HCT116 (cell line): ENCODE results near the gene ALDH2. TPM values are rescaled to one million over a fixed set of nuclear protein-coding genes. Genes with fewer than 3 reads are reported as not detected.

Experiments
- ATAC-seq: fragments of 200-7000 bp; cut with Tn5 transposase; 2 replicates; pipeline ENCODE4 v1.9.1; 2020; ENCODE audit warnings: mild to moderate bottlenecking, moderate library complexity
- BruUV-seq: library from RNA; stranded (reverse); fragments of 400-500 nt; replicated peaks from 2 replicates; lab custom pipeline; 2021; lab: Mats Ljungman, UMichigan
- CTCF ChIA-PET: fragments of 300-600 bp; sonication (Branson Sonifier 250); formaldehyde crosslinking; loops from one replicate; lab custom pipeline; 2021; ENCODE audit warnings: antibody characterized with exemption; lab: Charles Lee
- POLR2A ChIA-PET: fragments of 300-600, 350-600 bp; sonication (Branson Sonifier 250); formaldehyde crosslinking; loops from one replicate; lab custom pipeline; 2021; ENCODE audit warnings: antibody characterized with exemption; lab: Charles Lee
- RAD21 ChIA-PET, 2 experiments: fragments of 300-600 bp; sonication (Branson Sonifier 250); formaldehyde crosslinking; loops; one replicate each; lab custom pipeline; 2023; ENCODE audit warnings: low total read pairs in 2 of 2; ENCODE audit not compliant: uncharacterized antibody in 2 of 2, unreplicated experiment in 2 of 2, low non-redundant PET in 1 of 2; lab: Charles Lee
- DNase-seq: peaks from one replicate; pipeline ENCODE4 v3.0.0-alpha.2; 2010; ENCODE audit warnings: low read depth, low spot score
- H2AFZ ChIP-seq: fragments of 200-600 bp; shearing (Covaris generic), sonication (generic); 2 replicates; pipeline ENCODE4 v1.6.1; 2017; ENCODE audit warnings: low read depth, mixed run types, mixed read lengths, antibody characterized with exemption, low read length; ENCODE audit not compliant: poor library complexity, severe bottlenecking
- H3K27ac ChIP-seq: 2 replicates; pipeline ENCODE4 v1.5.1; 2012; ENCODE audit warnings: low read depth, low read length
- H3K27me3 ChIP-seq: fragments of 200-600 bp; sonication (generic); 2 replicates; pipeline ENCODE4 v1.6.1; 2016; ENCODE audit warnings: mixed run types, low read length, mixed read lengths; ENCODE audit not compliant: insufficient read depth
- H3K36me3 ChIP-seq, 2 experiments: fragments of 200-500 bp in 1 of 2; fragments of 200-600 bp in 1 of 2; sonication (Bioruptor generic) in 1 of 2; sonication (generic) in 1 of 2; 2 replicates each; pipeline versions ENCODE4 v1.5.1 to v1.6.1; 2014 to 2016; ENCODE audit warnings: low read length in 2 of 2, inconsistent platforms in 1 of 2, mixed read lengths in 1 of 2, mixed run types in 1 of 2; ENCODE audit not compliant: insufficient read depth in 2 of 2, control insufficient read depth in 1 of 2
- H3K4me1 ChIP-seq, 2 experiments: fragments of 200-600 bp in 1 of 2; sonication (generic) in 1 of 2; 2 replicates each; pipeline versions ENCODE4 v1.5.1 to v1.6.1; 2012 to 2017; ENCODE audit warnings: low read length in 2 of 2, inconsistent platforms in 1 of 2, mild to moderate bottlenecking in 1 of 2, mixed read lengths in 1 of 2, mixed run types in 1 of 2, moderate library complexity in 1 of 2; ENCODE audit not compliant: insufficient read depth in 2 of 2, control insufficient read depth in 1 of 2
- H3K4me2 ChIP-seq: fragments of 200-600 bp; sonication (generic); 2 replicates; pipeline ENCODE4 v1.6.1; 2017; ENCODE audit warnings: mixed run types, low read length, mixed read lengths
- H3K4me3 ChIP-seq, 2 experiments: fragments of 200-600 bp in 1 of 2; sonication (generic) in 1 of 2; replicated peaks in 1 of 2; 2 replicates each; pipeline ENCODE4 v1.5.1; 2011 to 2016; ENCODE audit warnings: low read length in 2 of 2, control low read depth in 1 of 2, low read depth in 1 of 2, mild to moderate bottlenecking in 1 of 2, mixed read lengths in 1 of 2, mixed run types in 1 of 2
- H3K79me2 ChIP-seq: fragments of 200-600 bp; sonication (generic); 2 replicates; pipeline ENCODE4 v1.6.1; 2017; ENCODE audit warnings: mild to moderate bottlenecking, mixed run types, low read length, moderate library complexity, mixed read lengths; ENCODE audit not compliant: insufficient read depth
- H3K9ac ChIP-seq: fragments of 200-600 bp; sonication (generic); 2 replicates; pipeline ENCODE4 v1.6.1; 2016; ENCODE audit warnings: low read length, mixed read lengths
- H3K9me2 ChIP-seq: fragments of 200-600 bp; sonication (generic), shearing (Covaris generic); 2 replicates; pipeline ENCODE4 v1.6.1; 2017; ENCODE audit warnings: mixed run types, mild to moderate bottlenecking, moderate library complexity; ENCODE audit not compliant: insufficient read depth
- H3K9me3 ChIP-seq, 2 experiments: fragments of 200-500 bp in 1 of 2; fragments of 200-600 bp in 1 of 2; sonication (Bioruptor generic) in 1 of 2; sonication (generic) in 1 of 2; 2 replicates each; pipeline ENCODE4 v1.6.1; 2014 to 2017; ENCODE audit warnings: low read length in 2 of 2, mixed read lengths in 2 of 2, inconsistent platforms in 1 of 2, low read depth in 1 of 2, mild to moderate bottlenecking in 1 of 2, mixed run types in 1 of 2, moderate library complexity in 1 of 2; ENCODE audit not compliant: control insufficient read depth in 1 of 2, insufficient read depth in 1 of 2
- H4K20me1 ChIP-seq: fragments of 200-600 bp; sonication (generic), shearing (Covaris generic); 2 replicates; pipeline ENCODE4 v1.6.1; 2017; ENCODE audit warnings: mixed run types, mild to moderate bottlenecking, moderate library complexity; ENCODE audit not compliant: insufficient read depth
- CEBPB ChIP-seq: IDR thresholded peaks from 2 replicates; pipeline ENCODE4 v1.6.1; 2012; ENCODE audit warnings: low read depth
- EGR1 ChIP-seq: IDR thresholded peaks from 2 replicates; pipeline ENCODE4 v1.6.1; 2012; ENCODE audit warnings: low read depth
- ELF1 ChIP-seq: IDR thresholded peaks from 2 replicates; pipeline ENCODE4 v1.6.1; 2012; ENCODE audit warnings: low read depth, borderline replicate concordance
- EZH2phosphoT487 ChIP-seq: fragments of 200-600 bp; IDR thresholded peaks from 2 replicates; pipeline ENCODE4 v1.6.1; 2018; ENCODE audit warnings: antibody characterized with exemption, borderline replicate concordance
- FOSL1 ChIP-seq: IDR thresholded peaks from 2 replicates; pipeline ENCODE4 v1.6.1; 2012; ENCODE audit warnings: low read depth
- SP1 ChIP-seq: IDR thresholded peaks from 2 replicates; pipeline ENCODE4 v1.6.1; 2012; ENCODE audit warnings: low read depth
- SRF ChIP-seq: IDR thresholded peaks from 2 replicates; pipeline ENCODE4 v1.6.1; 2012; ENCODE audit warnings: low read depth
- ZFX ChIP-seq: fragments of 450-650 bp; IDR thresholded peaks from 2 replicates; pipeline ENCODE4 v1.6.1; 2017
- intact Hi-C: fragments of 100-400 bp; cut with micrococcal nuclease; formaldehyde crosslinking; loops from 2 replicates; pipeline ENCODE4 v1.10.0; 2022
- total RNA-seq: library from RNA; stranded (reverse); gene quantifications from one replicate; pipeline ENCODE4 v1.2.1, GENCODE V29; 2021; ENCODE audit not compliant: unreplicated experiment
- TF ChIP-seq, protein P1 (sequence below): IDR thresholded peaks from 2 replicates; pipeline ENCODE4 v1.6.1; 2012
- TF ChIP-seq, protein P2 (sequence below): IDR thresholded peaks from 2 replicates; pipeline ENCODE4 v1.6.1; 2012

ALDH2 gene
- total RNA-seq, 1 experiment from 2014 or later = 32.9 TPM

DNA sequence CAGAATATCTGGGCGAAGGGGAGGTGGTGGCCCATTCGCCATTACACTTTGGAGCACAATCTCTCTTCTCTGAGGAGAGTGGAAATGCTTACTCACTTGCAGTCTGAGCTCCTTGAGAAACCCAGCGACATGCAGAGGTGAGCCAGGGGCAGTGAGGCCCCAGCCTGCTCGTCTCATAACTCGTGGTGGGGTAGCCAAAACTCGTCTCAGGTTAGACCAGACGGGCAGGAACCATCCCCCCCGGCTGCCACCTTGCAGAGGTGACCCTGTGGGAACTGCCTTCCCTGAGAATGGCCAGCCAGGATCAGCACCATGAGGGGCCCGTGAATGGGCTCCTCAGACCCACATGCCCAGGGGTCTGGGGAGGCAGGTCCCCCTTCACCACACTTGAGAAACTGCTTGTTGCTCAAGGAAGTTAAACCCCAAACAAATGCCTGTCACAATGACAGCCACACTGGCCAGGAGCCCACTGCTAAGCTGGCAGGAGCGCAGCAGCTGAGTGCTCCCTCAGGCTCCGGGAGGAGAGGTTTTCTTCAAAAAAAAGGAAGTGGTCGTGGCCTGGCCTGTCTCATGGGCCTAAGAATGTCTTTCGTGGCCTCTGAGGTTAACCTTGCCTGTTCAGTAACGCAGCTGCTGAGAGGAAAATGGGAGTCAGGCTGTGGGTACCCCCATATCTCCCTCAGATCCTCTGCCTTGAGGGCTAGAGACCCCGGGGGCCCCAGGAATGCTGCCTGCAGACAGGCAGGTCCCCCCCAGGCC lies 9.2 kb upstream of the ALDH2 start:
- Histone ChIP-seq H3K9ac (no peak overlapping the region), H3K27me3 (no peaks in the 10 kb centered on the region), H3K4me3 (no peak overlapping the region), H3K9me2 (no peaks in the 10 kb centered on the region), H3K27ac (no peak overlapping the region), H4K20me1 (no peaks in the 10 kb centered on the region), H3K4me2 (no peak overlapping the region), H3K79me2 (no peaks in the 10 kb centered on the region), H3K4me1 (no peaks in the 10 kb centered on the region), H3K36me3 (0 out of 4 replicates have a peak, but pooled peaks cover 0 to 4% of the 10 kb centered on the region in 2 experiments), H2AFZ (no peak overlapping the region), H3K9me3 (no peaks in the 10 kb centered on the region)
- ATAC-seq = no peak
- no peak for DNase-seq
- TF ChIP-seq FOSL1 = no peak
- no peak for TF ChIP-seq ELF1
- no peak for TF ChIP-seq EZH2phosphoT487
- TF ChIP-seq ZFX = no peak
- TF ChIP-seq, protein P1, sequence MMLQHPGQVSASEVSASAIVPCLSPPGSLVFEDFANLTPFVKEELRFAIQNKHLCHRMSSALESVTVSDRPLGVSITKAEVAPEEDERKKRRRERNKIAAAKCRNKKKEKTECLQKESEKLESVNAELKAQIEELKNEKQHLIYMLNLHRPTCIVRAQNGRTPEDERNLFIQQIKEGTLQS = no peak
- no peak for TF ChIP-seq EGR1
- TF ChIP-seq, protein P2, sequence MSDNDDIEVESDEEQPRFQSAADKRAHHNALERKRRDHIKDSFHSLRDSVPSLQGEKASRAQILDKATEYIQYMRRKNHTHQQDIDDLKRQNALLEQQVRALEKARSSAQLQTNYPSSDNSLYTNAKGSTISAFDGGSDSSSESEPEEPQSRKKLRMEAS = no peak
- no peak for TF ChIP-seq SRF
- CTCF ChIA-PET = no interaction called here
- no TSS peak for BruUV-seq
- intact Hi-C loops = no loop called here
- RAD21 ChIA-PET = no interaction called here
- POLR2A ChIA-PET = no interaction called here

DNA sequence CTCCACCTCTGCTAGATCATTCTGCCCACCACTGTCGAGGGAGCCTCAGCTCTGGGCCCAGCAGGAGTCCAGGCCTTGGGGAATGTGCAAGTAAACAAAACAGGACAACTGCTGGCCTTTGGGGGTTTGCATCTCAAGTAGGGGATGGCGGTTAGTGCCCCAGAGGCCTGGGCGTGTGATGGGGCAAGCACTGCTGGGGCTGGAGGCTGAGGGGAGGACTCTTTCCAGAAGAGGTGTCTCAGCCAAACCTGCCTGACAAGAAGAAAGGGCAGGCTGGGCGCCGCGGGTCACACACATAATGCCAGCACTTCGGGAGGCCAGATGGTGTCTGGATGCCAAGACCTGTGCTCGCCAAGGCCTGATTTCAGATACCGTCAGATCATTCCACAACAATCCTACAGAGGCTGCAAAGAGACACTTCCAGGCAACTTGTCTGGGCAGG lies 8.6 kb upstream of the ALDH2 start:
- Histone ChIP-seq H3K9me3 (no peaks in the 10 kb centered on the region), H3K36me3 (0 out of 4 replicates have a peak, but pooled peaks cover 0 to 4% of the 10 kb centered on the region in 2 experiments), H3K4me2 (no peak overlapping the region), H3K27me3 (no peaks in the 10 kb centered on the region), H3K4me3 (no peak overlapping the region), H4K20me1 (no peaks in the 10 kb centered on the region), H2AFZ (no peak overlapping the region), H3K27ac (no peak overlapping the region), H3K9me2 (no peaks in the 10 kb centered on the region), H3K79me2 (no peaks in the 10 kb centered on the region), H3K4me1 (no peaks in the 10 kb centered on the region), H3K9ac (no peak overlapping the region)
- ChIA-PET CTCF (no interaction called here), RAD21 (no interaction called here), POLR2A (no interaction called here)
- TF ChIP-seq SP1 = no peak
- TF ChIP-seq CEBPB = no peak
- TF ChIP-seq FOSL1 = no peak
- TF ChIP-seq EGR1 = no peak
- intact Hi-C loops = no loop called here
- BruUV-seq = no TSS peak
- DNase-seq (no peak), ATAC-seq (no peak)
